SK-N-SH (cell line): ENCODE results near the gene C13orf42. TPM values are rescaled to one million over a fixed set of nuclear protein-coding genes. Genes with fewer than 3 reads are reported as not detected.

Source experiments
- CTCF ChIA-PET: fragments of 300-600, 350-600 bp; formaldehyde crosslinking; extraction: SDS; loops from one replicate; lab custom pipeline; 2021; lab: Yijun Ruan, JAX
- POLR2A ChIA-PET: fragments of 350-600 bp; sonication (Branson Sonifier 250); formaldehyde crosslinking; extraction: SDS; loops from one replicate; lab custom pipeline; 2020; ENCODE audit warnings: antibody characterized with exemption, inconsistent platforms; lab: Yijun Ruan, JAX
- DNase-seq: peaks from one replicate; pipeline ENCODE4 v3.0.0; 2012
- H2AFZ ChIP-seq: fragments of 200-600 bp; sonication (generic); 2 replicates; pipeline ENCODE4 v1.8.1; 2016; ENCODE audit warnings: antibody characterized with exemption, mild to moderate bottlenecking, low read depth
- H3F3A ChIP-seq: fragments of 200-600 bp; sonication (generic); replicated peaks from 2 replicates; pipeline ENCODE3; 2016; ENCODE audit warnings: antibody characterized with exemption, mild to moderate bottlenecking; ENCODE audit not compliant: insufficient read depth
- H3K27ac ChIP-seq, 2 experiments: fragments of 200-500 bp in 1 of 2; fragments of 200-600 bp in 1 of 2; sonication (Bioruptor generic) in 1 of 2; sonication (generic), shearing (Covaris generic) in 1 of 2; 2 replicates each; pipeline versions ENCODE4 v1.5.1 to v1.6.1; 2014 to 2016; ENCODE audit warnings: low read depth in 2 of 2, inconsistent platforms in 1 of 2, low read length in 1 of 2, mild to moderate bottlenecking in 1 of 2, mixed read lengths in 1 of 2
- H3K27me3 ChIP-seq: fragments of 200-600 bp; sonication (generic), shearing (Covaris generic); 2 replicates; pipeline ENCODE4 v1.6.1; 2016; ENCODE audit warnings: mixed run types; ENCODE audit not compliant: insufficient read depth
- H3K36me3 ChIP-seq, 2 experiments: fragments of 200-500 bp in 1 of 2; fragments of 200-600 bp in 1 of 2; sonication (Bioruptor generic) in 1 of 2; sonication (generic) in 1 of 2; replicated peaks in 1 of 2; 2 replicates each; pipeline versions ENCODE3 to v1.5.1; 2014 to 2016; ENCODE audit warnings: low read length in 1 of 2, mild to moderate bottlenecking in 1 of 2; ENCODE audit not compliant: insufficient read depth in 2 of 2, control insufficient read depth in 1 of 2
- H3K4me1 ChIP-seq, 2 experiments: fragments of 200-500 bp in 1 of 2; fragments of 200-600 bp in 1 of 2; sonication (Bioruptor generic) in 1 of 2; sonication (generic), shearing (Covaris generic) in 1 of 2; 2 replicates each; pipeline versions ENCODE4 v1.5.1 to v1.6.1; 2014 to 2016; ENCODE audit warnings: low read depth in 1 of 2, low read length in 1 of 2, mixed run types in 1 of 2; ENCODE audit not compliant: insufficient read depth in 2 of 2, control insufficient read depth in 1 of 2
- H3K4me2 ChIP-seq: fragments of 200-600 bp; sonication (generic), shearing (Covaris generic); 2 replicates; pipeline ENCODE4 v1.6.1; 2017; ENCODE audit warnings: mixed run types
- H3K4me3 ChIP-seq, 2 experiments: fragments of 200-500 bp in 1 of 2; fragments of 200-600 bp in 1 of 2; sonication (Bioruptor generic) in 1 of 2; sonication (generic), shearing (Covaris generic) in 1 of 2; 2 replicates each; pipeline versions ENCODE4 v1.5.1 to v1.8.1; 2014 to 2016; ENCODE audit warnings: low read depth in 2 of 2, inconsistent platforms in 1 of 2, low read length in 1 of 2, mild to moderate bottlenecking in 1 of 2, mixed read lengths in 1 of 2, moderate library complexity in 1 of 2
- H3K79me2 ChIP-seq: fragments of 200-600 bp; sonication (generic); 2 replicates; pipeline ENCODE4 v1.8.1; 2017; ENCODE audit warnings: mild to moderate bottlenecking; ENCODE audit not compliant: insufficient read depth
- H3K9ac ChIP-seq: fragments of 200-600 bp; sonication (generic); 2 replicates; pipeline ENCODE4 v1.6.1; 2017; ENCODE audit warnings: mixed run types
- H3K9me2 ChIP-seq: fragments of 200-600 bp; sonication (generic); 2 replicates; pipeline ENCODE4 v1.6.1; 2017; ENCODE audit warnings: mixed run types
- H3K9me3 ChIP-seq: fragments of 200-600 bp; sonication (generic); 2 replicates; pipeline ENCODE4 v1.6.1; 2017; ENCODE audit warnings: mixed run types, mild to moderate bottlenecking, moderate library complexity
- H4K20me1 ChIP-seq: fragments of 200-600 bp; sonication (generic); 2 replicates; pipeline ENCODE4 v1.6.1; 2017; ENCODE audit warnings: mild to moderate bottlenecking, mixed run types; ENCODE audit not compliant: insufficient read depth
- ELF1 ChIP-seq: IDR thresholded peaks from 2 replicates; pipeline ENCODE4 v1.4.0; 2012
- JUND ChIP-seq: IDR thresholded peaks from 2 replicates; pipeline ENCODE4 v1.4.0; 2012
- MEF2A ChIP-seq: IDR thresholded peaks from 2 replicates; pipeline ENCODE4 v1.4.0; 2012; ENCODE audit warnings: low read depth, borderline replicate concordance
- POLR2AphosphoS5 ChIP-seq: IDR thresholded peaks from 2 replicates; pipeline ENCODE4 v1.6.1; 2012; ENCODE audit warnings: low read depth, low read length
- RXRA ChIP-seq: IDR thresholded peaks from 2 replicates; pipeline ENCODE4 v1.4.0; 2012; ENCODE audit warnings: low read depth, mild to moderate bottlenecking, borderline replicate concordance
- SMC3 ChIP-seq: IDR thresholded peaks from 2 replicates; pipeline ENCODE4 v1.6.1; 2012; ENCODE audit warnings: low read depth, low read length, improper control_type of control experiment
- TAF1 ChIP-seq: IDR thresholded peaks from 2 replicates; pipeline ENCODE4 v1.6.1; 2012; ENCODE audit warnings: low read depth, mild to moderate bottlenecking, low read length, moderate library complexity, borderline replicate concordance
- TCF12 ChIP-seq: IDR thresholded peaks from 2 replicates; pipeline ENCODE4 v1.4.0; 2012
- TEAD4 ChIP-seq: IDR thresholded peaks from 2 replicates; pipeline ENCODE4 v1.4.0; 2012; ENCODE audit warnings: mild to moderate bottlenecking, borderline replicate concordance; ENCODE audit not compliant: insufficient read depth
- YY1 ChIP-seq: IDR thresholded peaks from 2 replicates; pipeline ENCODE4 v1.4.0; 2012; ENCODE audit warnings: low read depth, mild to moderate bottlenecking
- WGBS: methylation state at CpG from one replicate; pipeline ENCODE4 v1.1.6; 2017; ENCODE audit warnings: low lambda C conversion rate; 5-methylcytosine and 5-hydroxymethylcytosine counted together
- polyA plus RNA-seq, 3 experiments: library from polyadenylated mRNA; depleted of rRNA; stranded (reverse); fragments of >200 nt; gene quantifications; 2 replicates each; pipeline ENCODE4 v1.2.3, GENCODE V29; 2012
- TF ChIP-seq, protein P1 (sequence below): fragments of 200-600 bp; sonication (generic); IDR thresholded peaks from 2 replicates; pipeline ENCODE4 v1.6.1; 2017; ENCODE audit warnings: antibody characterized with exemption, mild to moderate bottlenecking, moderate library complexity
- TF ChIP-seq, protein P2 (sequence below): IDR thresholded peaks from 2 replicates; pipeline ENCODE4 v1.6.1; 2012; ENCODE audit warnings: mild to moderate bottlenecking, low read depth, low read length, moderate library complexity
- TF ChIP-seq, protein P3 (sequence below): fragments of 150-350 bp; IDR thresholded peaks from 2 replicates; pipeline ENCODE4 v1.6.1; 2017; ENCODE audit warnings: antibody characterized with exemption, low read length, low read depth, borderline replicate concordance
- TF ChIP-seq, protein P4 (sequence below): IDR thresholded peaks from 2 replicates; pipeline ENCODE4 v1.4.0; 2012; ENCODE audit warnings: low read depth

Gene C13orf42
- polyA plus RNA-seq, 1 of the 3 experiments (the other 2 are of a cell fraction) = not detected

DNA sequence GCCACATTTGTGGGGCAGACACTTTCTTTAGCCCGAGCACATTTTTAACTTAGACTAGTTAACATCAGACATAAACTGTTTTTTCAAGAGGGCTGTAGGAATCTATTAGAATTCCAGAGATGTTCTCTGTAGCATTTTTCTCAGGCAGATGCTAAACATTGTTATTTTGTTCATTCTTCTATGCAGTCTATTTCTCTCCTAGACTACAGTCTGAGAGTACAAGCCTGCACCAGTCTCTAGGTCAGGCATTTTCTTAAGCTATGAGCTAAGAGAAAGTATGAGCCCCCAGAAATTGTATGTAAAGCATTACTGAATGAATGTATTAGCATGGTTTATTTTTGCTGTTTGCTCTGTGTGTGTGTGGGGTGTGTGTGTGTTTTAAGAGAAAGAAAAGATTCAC, 923 bp upstream of the C13orf42 start:
- POLR2A ChIA-PET = no interaction called here
- WGBS = 0% methylated on average over 1 of the region's 1 CpG
- H3K27ac ChIP-seq = no peak overlapping the region

More for the DNA sequence above, 923 bp upstream of the C13orf42 start:
- H3F3A ChIP-seq = no peaks in the 10 kb centered on the region
- H3K27me3 ChIP-seq = no peaks in the 10 kb centered on the region; the same call in 1 of the 2 replicates
- H3K9me2 ChIP-seq = no peaks in the 10 kb centered on the region
- no peaks in the 10 kb centered on the region for H3K4me1 ChIP-seq
- no peak for DNase-seq
- H4K20me1 ChIP-seq = no peaks in the 10 kb centered on the region
- H3K9ac ChIP-seq = no peak overlapping the region
- CTCF ChIA-PET = interaction anchor here (1.4 to 9.9 kb wide), 2 partner anchors 13 to 174 kb away, joined by 5 to 65 read pairs; no protein-coding TSS in a partner anchor
- TF ChIP-seq YY1 (no peak), ELF1 (no peak), SMC3 (no peak), MEF2A (no peak), JUND (no peak), TAF1 (no peak), TEAD4 (no peak), POLR2AphosphoS5 (no peak), TCF12 (no peak), RXRA (no peak)
- TF ChIP-seq, protein P1, sequence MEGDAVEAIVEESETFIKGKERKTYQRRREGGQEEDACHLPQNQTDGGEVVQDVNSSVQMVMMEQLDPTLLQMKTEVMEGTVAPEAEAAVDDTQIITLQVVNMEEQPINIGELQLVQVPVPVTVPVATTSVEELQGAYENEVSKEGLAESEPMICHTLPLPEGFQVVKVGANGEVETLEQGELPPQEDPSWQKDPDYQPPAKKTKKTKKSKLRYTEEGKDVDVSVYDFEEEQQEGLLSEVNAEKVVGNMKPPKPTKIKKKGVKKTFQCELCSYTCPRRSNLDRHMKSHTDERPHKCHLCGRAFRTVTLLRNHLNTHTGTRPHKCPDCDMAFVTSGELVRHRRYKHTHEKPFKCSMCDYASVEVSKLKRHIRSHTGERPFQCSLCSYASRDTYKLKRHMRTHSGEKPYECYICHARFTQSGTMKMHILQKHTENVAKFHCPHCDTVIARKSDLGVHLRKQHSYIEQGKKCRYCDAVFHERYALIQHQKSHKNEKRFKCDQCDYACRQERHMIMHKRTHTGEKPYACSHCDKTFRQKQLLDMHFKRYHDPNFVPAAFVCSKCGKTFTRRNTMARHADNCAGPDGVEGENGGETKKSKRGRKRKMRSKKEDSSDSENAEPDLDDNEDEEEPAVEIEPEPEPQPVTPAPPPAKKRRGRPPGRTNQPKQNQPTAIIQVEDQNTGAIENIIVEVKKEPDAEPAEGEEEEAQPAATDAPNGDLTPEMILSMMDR = no peak
- TF ChIP-seq, protein P2, sequence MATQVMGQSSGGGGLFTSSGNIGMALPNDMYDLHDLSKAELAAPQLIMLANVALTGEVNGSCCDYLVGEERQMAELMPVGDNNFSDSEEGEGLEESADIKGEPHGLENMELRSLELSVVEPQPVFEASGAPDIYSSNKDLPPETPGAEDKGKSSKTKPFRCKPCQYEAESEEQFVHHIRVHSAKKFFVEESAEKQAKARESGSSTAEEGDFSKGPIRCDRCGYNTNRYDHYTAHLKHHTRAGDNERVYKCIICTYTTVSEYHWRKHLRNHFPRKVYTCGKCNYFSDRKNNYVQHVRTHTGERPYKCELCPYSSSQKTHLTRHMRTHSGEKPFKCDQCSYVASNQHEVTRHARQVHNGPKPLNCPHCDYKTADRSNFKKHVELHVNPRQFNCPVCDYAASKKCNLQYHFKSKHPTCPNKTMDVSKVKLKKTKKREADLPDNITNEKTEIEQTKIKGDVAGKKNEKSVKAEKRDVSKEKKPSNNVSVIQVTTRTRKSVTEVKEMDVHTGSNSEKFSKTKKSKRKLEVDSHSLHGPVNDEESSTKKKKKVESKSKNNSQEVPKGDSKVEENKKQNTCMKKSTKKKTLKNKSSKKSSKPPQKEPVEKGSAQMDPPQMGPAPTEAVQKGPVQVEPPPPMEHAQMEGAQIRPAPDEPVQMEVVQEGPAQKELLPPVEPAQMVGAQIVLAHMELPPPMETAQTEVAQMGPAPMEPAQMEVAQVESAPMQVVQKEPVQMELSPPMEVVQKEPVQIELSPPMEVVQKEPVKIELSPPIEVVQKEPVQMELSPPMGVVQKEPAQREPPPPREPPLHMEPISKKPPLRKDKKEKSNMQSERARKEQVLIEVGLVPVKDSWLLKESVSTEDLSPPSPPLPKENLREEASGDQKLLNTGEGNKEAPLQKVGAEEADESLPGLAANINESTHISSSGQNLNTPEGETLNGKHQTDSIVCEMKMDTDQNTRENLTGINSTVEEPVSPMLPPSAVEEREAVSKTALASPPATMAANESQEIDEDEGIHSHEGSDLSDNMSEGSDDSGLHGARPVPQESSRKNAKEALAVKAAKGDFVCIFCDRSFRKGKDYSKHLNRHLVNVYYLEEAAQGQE = no peak
- TF ChIP-seq, protein P3, sequence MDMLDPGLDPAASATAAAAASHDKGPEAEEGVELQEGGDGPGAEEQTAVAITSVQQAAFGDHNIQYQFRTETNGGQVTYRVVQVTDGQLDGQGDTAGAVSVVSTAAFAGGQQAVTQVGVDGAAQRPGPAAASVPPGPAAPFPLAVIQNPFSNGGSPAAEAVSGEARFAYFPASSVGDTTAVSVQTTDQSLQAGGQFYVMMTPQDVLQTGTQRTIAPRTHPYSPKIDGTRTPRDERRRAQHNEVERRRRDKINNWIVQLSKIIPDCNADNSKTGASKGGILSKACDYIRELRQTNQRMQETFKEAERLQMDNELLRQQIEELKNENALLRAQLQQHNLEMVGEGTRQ = no peak
- TF ChIP-seq, protein P4, sequence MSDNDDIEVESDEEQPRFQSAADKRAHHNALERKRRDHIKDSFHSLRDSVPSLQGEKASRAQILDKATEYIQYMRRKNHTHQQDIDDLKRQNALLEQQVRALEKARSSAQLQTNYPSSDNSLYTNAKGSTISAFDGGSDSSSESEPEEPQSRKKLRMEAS = no peak
- no peak overlapping the region for H3K4me2 ChIP-seq
- no peaks in the 10 kb centered on the region for H3K9me3 ChIP-seq
- no peaks in the 10 kb centered on the region for H3K36me3 ChIP-seq
- H2AFZ ChIP-seq = no peak overlapping the region
- H3K79me2 ChIP-seq = no peaks in the 10 kb centered on the region
- no peak overlapping the region for H3K4me3 ChIP-seq
